HCT116 (cell line): ENCODE results near the gene BEST4. TPM values are rescaled to one million over a fixed set of nuclear protein-coding genes. Genes with fewer than 3 reads are reported as not detected.
"Not testable (repeated sequence)": the region's sequence is repeated elsewhere in the genome, so short reads cannot be mapped to it uniquely, and the experiment has no call there.

Experiments
- ATAC-seq: fragments of 200-7000 bp; cut with Tn5 transposase; 2 replicates; pipeline ENCODE4 v1.9.1; 2020; ENCODE audit warnings: mild to moderate bottlenecking, moderate library complexity
- BruUV-seq: library from RNA; stranded (reverse); fragments of 400-500 nt; replicated peaks from 2 replicates; lab custom pipeline; 2021; lab: Mats Ljungman, UMichigan
- CTCF ChIA-PET: fragments of 300-600 bp; sonication (Branson Sonifier 250); formaldehyde crosslinking; loops from one replicate; lab custom pipeline; 2021; ENCODE audit warnings: antibody characterized with exemption; lab: Charles Lee
- POLR2A ChIA-PET: fragments of 300-600, 350-600 bp; sonication (Branson Sonifier 250); formaldehyde crosslinking; loops from one replicate; lab custom pipeline; 2021; ENCODE audit warnings: antibody characterized with exemption; lab: Charles Lee
- RAD21 ChIA-PET, 2 experiments: fragments of 300-600 bp; sonication (Branson Sonifier 250); formaldehyde crosslinking; loops; one replicate each; lab custom pipeline; 2023; ENCODE audit warnings: low total read pairs in 2 of 2; ENCODE audit not compliant: uncharacterized antibody in 2 of 2, unreplicated experiment in 2 of 2, low non-redundant PET in 1 of 2; lab: Charles Lee
- DNase-seq: peaks from one replicate; pipeline ENCODE4 v3.0.0-alpha.2; 2010; ENCODE audit warnings: low read depth, low spot score
- H2AFZ ChIP-seq: fragments of 200-600 bp; shearing (Covaris generic), sonication (generic); 2 replicates; pipeline ENCODE4 v1.6.1; 2017; ENCODE audit warnings: low read depth, mixed run types, mixed read lengths, antibody characterized with exemption, low read length; ENCODE audit not compliant: poor library complexity, severe bottlenecking
- H3K27ac ChIP-seq: 2 replicates; pipeline ENCODE4 v1.5.1; 2012; ENCODE audit warnings: low read depth, low read length
- H3K27me3 ChIP-seq: fragments of 200-600 bp; sonication (generic); 2 replicates; pipeline ENCODE4 v1.6.1; 2016; ENCODE audit warnings: mixed run types, low read length, mixed read lengths; ENCODE audit not compliant: insufficient read depth
- H3K36me3 ChIP-seq, 2 experiments: fragments of 200-500 bp in 1 of 2; fragments of 200-600 bp in 1 of 2; sonication (Bioruptor generic) in 1 of 2; sonication (generic) in 1 of 2; 2 replicates each; pipeline versions ENCODE4 v1.5.1 to v1.6.1; 2014 to 2016; ENCODE audit warnings: low read length in 2 of 2, inconsistent platforms in 1 of 2, mixed read lengths in 1 of 2, mixed run types in 1 of 2; ENCODE audit not compliant: insufficient read depth in 2 of 2, control insufficient read depth in 1 of 2
- H3K4me1 ChIP-seq, 2 experiments: fragments of 200-600 bp in 1 of 2; sonication (generic) in 1 of 2; 2 replicates each; pipeline versions ENCODE4 v1.5.1 to v1.6.1; 2012 to 2017; ENCODE audit warnings: low read length in 2 of 2, inconsistent platforms in 1 of 2, mild to moderate bottlenecking in 1 of 2, mixed read lengths in 1 of 2, mixed run types in 1 of 2, moderate library complexity in 1 of 2; ENCODE audit not compliant: insufficient read depth in 2 of 2, control insufficient read depth in 1 of 2
- H3K4me2 ChIP-seq: fragments of 200-600 bp; sonication (generic); 2 replicates; pipeline ENCODE4 v1.6.1; 2017; ENCODE audit warnings: mixed run types, low read length, mixed read lengths
- H3K4me3 ChIP-seq, 2 experiments: fragments of 200-600 bp in 1 of 2; sonication (generic) in 1 of 2; replicated peaks in 1 of 2; 2 replicates each; pipeline ENCODE4 v1.5.1; 2011 to 2016; ENCODE audit warnings: low read length in 2 of 2, control low read depth in 1 of 2, low read depth in 1 of 2, mild to moderate bottlenecking in 1 of 2, mixed read lengths in 1 of 2, mixed run types in 1 of 2
- H3K79me2 ChIP-seq: fragments of 200-600 bp; sonication (generic); 2 replicates; pipeline ENCODE4 v1.6.1; 2017; ENCODE audit warnings: mild to moderate bottlenecking, mixed run types, low read length, moderate library complexity, mixed read lengths; ENCODE audit not compliant: insufficient read depth
- H3K9ac ChIP-seq: fragments of 200-600 bp; sonication (generic); 2 replicates; pipeline ENCODE4 v1.6.1; 2016; ENCODE audit warnings: low read length, mixed read lengths
- H3K9me2 ChIP-seq: fragments of 200-600 bp; sonication (generic), shearing (Covaris generic); 2 replicates; pipeline ENCODE4 v1.6.1; 2017; ENCODE audit warnings: mixed run types, mild to moderate bottlenecking, moderate library complexity; ENCODE audit not compliant: insufficient read depth
- H3K9me3 ChIP-seq, 2 experiments: fragments of 200-500 bp in 1 of 2; fragments of 200-600 bp in 1 of 2; sonication (Bioruptor generic) in 1 of 2; sonication (generic) in 1 of 2; 2 replicates each; pipeline ENCODE4 v1.6.1; 2014 to 2017; ENCODE audit warnings: low read length in 2 of 2, mixed read lengths in 2 of 2, inconsistent platforms in 1 of 2, low read depth in 1 of 2, mild to moderate bottlenecking in 1 of 2, mixed run types in 1 of 2, moderate library complexity in 1 of 2; ENCODE audit not compliant: control insufficient read depth in 1 of 2, insufficient read depth in 1 of 2
- H4K20me1 ChIP-seq: fragments of 200-600 bp; sonication (generic), shearing (Covaris generic); 2 replicates; pipeline ENCODE4 v1.6.1; 2017; ENCODE audit warnings: mixed run types, mild to moderate bottlenecking, moderate library complexity; ENCODE audit not compliant: insufficient read depth
- CBX3 ChIP-seq: IDR thresholded peaks from 2 replicates; pipeline ENCODE4 v1.6.1; 2012; ENCODE audit warnings: low read depth
- RAD21 ChIP-seq: IDR thresholded peaks from 2 replicates; pipeline ENCODE4 v1.6.1; 2012; ENCODE audit warnings: low read depth, mild to moderate bottlenecking
- SRF ChIP-seq: IDR thresholded peaks from 2 replicates; pipeline ENCODE4 v1.6.1; 2012; ENCODE audit warnings: low read depth
- TCF7L2 ChIP-seq: IDR thresholded peaks from 2 replicates; pipeline ENCODE4 v1.7.0; 2011; ENCODE audit warnings: borderline replicate concordance, inconsistent platforms; ENCODE audit not compliant: insufficient read depth, insufficient read length; ENCODE audit errors: extremely low read depth
- ZFX ChIP-seq: fragments of 450-650 bp; IDR thresholded peaks from 2 replicates; pipeline ENCODE4 v1.6.1; 2017
- intact Hi-C: fragments of 100-400 bp; cut with micrococcal nuclease; formaldehyde crosslinking; loops from 2 replicates; pipeline ENCODE4 v1.10.0; 2022
- total RNA-seq: library from RNA; stranded (reverse); gene quantifications from one replicate; pipeline ENCODE4 v1.2.1, GENCODE V29; 2021; ENCODE audit not compliant: unreplicated experiment
- TF ChIP-seq, protein P1 (sequence below), 3 experiments: fragments of 200-600 bp in 1 of 3; sonication (generic) in 1 of 3; IDR thresholded peaks in 2 of 3; conservative IDR thresholded peaks in 1 of 3; 2 replicates each; pipeline ENCODE4 v1.5.1; 2012 to 2017; ENCODE audit warnings: low read depth in 2 of 3, low read length in 2 of 3, antibody characterized with exemption in 1 of 3, borderline replicate concordance in 1 of 3, control low read depth in 1 of 3, mild to moderate bottlenecking in 1 of 3, mixed read lengths in 1 of 3, mixed run types in 1 of 3, moderate library complexity in 1 of 3; ENCODE audit not compliant: insufficient read depth in 1 of 3
- TF ChIP-seq, protein P2 (sequence below): IDR thresholded peaks from 2 replicates; pipeline ENCODE4 v1.6.1; 2012
- TF ChIP-seq, protein P3 (sequence below): IDR thresholded peaks from 2 replicates; pipeline ENCODE4 v1.6.1; 2011; ENCODE audit warnings: mild to moderate bottlenecking, low read length, moderate library complexity; ENCODE audit not compliant: insufficient replicate concordance; ENCODE audit errors: extremely low read depth

The BEST4 gene
- total RNA-seq, 1 experiment from 2014 or later: 0.52 TPM

DNA sequence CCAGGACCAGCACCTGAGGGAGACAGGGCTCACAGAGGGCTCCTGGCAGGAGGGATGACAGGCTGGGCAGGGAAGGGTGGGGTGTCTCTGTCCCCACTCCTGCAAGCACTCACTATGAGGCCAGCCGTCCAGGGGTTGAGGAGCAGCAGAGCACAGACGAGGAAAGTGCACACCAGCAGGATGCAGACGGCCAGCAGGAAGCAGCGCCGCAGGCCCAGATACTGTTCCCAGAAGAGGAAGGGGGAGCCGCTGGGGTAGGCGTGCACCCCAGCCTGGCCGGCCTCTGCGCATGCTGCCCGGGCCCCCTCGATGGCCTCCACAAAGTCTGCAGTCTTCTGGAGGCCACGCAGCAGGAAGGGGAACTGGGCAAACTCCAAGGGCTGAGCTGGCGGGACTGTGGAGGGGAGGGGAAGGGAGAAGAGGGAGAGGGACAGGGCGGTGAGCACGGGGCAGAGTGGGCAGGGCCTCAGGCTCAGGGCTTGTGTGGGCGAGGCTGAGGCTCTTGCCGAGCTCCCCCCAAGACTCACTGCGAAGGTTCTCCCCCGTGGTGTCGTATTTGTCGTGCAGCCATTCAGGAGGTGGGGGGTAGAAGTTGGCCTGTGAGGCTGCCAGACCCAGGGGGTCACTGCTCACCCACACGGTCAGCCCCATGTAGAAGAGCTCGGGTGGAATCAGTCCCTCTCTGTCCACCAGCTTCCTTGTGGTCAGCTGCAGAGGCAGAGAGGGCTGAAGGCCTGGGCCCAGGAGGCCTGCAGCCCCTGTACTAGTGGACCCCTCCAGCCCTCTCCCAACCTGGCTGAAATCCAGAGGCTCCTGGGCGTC, 38.6 kb upstream of the BEST4 start (continued):
- TF ChIP-seq, protein P1, sequence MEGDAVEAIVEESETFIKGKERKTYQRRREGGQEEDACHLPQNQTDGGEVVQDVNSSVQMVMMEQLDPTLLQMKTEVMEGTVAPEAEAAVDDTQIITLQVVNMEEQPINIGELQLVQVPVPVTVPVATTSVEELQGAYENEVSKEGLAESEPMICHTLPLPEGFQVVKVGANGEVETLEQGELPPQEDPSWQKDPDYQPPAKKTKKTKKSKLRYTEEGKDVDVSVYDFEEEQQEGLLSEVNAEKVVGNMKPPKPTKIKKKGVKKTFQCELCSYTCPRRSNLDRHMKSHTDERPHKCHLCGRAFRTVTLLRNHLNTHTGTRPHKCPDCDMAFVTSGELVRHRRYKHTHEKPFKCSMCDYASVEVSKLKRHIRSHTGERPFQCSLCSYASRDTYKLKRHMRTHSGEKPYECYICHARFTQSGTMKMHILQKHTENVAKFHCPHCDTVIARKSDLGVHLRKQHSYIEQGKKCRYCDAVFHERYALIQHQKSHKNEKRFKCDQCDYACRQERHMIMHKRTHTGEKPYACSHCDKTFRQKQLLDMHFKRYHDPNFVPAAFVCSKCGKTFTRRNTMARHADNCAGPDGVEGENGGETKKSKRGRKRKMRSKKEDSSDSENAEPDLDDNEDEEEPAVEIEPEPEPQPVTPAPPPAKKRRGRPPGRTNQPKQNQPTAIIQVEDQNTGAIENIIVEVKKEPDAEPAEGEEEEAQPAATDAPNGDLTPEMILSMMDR (IDR thresholded peaks at IDR 0.05 in 2 of 3, conservative IDR thresholded peaks at IDR 0.05 in 1 of 3; ENCODE audit: borderline replicate concordance in 1 of 3, insufficient read depth in 1 of 3, low read depth in 2 of 3, low read length in 2 of 3): no peak

DNA sequence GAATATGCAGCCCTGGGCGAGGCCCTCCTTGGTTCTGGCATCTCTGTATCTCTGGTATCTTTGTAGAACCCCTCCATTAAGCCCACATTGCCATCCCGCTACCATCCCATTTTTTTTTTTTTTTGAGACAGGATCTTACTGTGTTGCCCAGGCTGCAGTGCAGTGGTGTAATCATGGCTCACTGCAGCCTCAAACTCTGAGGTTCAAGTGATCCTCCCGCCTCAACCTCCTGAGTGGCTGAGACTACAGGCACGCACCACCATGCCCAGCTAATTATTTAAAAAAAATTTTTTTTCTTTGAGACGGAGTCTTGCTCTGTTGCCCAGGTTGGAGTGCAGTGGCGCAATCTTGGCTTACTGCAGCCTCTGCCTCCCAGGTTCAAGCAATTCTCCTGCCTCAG, 36.4 kb upstream of the BEST4 start:
- DNase-seq, H3K4me3 ChIP-seq, H2AFZ ChIP-seq, ATAC-seq, CTCF ChIA-PET, H3K27me3 ChIP-seq, H3K9me3 ChIP-seq, BruUV-seq, RAD21 ChIA-PET, H3K79me2 ChIP-seq, H4K20me1 ChIP-seq, H3K27ac ChIP-seq, H3K4me2 ChIP-seq, intact Hi-C loops, H3K36me3 ChIP-seq, H3K9ac ChIP-seq, H3K9me2 ChIP-seq: not testable (repeated sequence)
- POLR2A ChIA-PET: interaction anchor here (1.7 to 9.1 kb wide), 2 partner anchors 16 to 103 kb away, joined by 5 to 200 read pairs; partner anchors contain the start of genes BTBD19 and DYNLT4
- H3K4me1 ChIP-seq: peaks cover 0 to 13% of the 10 kb centered on the region in 2 experiments; a peak in 2 of 4 replicates

DNA sequence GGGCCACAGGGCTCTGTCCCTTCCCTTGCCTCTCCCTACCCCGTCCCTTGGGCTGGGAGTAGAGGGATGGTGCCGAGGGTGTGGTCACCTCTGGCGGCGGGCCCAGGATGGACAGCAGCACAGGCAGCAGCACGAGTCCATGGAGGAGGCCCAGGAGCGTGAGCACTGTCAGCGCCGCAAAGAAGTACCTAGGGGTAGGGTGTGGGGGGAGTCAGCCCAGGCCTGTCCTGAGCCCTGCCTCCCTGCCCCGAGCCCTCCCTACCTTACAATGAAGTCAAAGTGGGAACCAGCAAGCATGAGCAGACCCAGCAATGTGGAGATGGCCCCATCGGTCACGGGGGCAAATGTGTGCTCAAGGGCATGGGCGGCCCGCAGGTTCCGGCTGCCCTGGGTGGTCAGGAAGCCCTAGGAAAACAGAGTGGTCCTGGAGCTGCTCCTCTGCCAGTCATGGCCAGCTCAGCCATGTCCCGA, 35.0 kb upstream of the BEST4 start:
- ChIA-PET RAD21 (no interaction called here), POLR2A (interaction anchor here (0.6 to 9.1 kb wide), 5 partner anchors 15 to 480 kb away, joined by 3 to 200 read pairs (median 4); partner anchors contain the start of genes BTBD19, DYNLT4 and UROD)
- no peaks in the 10 kb centered on the region for H3K9me3 ChIP-seq
- TF ChIP-seq ZFX: no peak
- no peak for TF ChIP-seq SRF
- TF ChIP-seq, protein P2, sequence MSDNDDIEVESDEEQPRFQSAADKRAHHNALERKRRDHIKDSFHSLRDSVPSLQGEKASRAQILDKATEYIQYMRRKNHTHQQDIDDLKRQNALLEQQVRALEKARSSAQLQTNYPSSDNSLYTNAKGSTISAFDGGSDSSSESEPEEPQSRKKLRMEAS: no peak
- TF ChIP-seq, protein P3, sequence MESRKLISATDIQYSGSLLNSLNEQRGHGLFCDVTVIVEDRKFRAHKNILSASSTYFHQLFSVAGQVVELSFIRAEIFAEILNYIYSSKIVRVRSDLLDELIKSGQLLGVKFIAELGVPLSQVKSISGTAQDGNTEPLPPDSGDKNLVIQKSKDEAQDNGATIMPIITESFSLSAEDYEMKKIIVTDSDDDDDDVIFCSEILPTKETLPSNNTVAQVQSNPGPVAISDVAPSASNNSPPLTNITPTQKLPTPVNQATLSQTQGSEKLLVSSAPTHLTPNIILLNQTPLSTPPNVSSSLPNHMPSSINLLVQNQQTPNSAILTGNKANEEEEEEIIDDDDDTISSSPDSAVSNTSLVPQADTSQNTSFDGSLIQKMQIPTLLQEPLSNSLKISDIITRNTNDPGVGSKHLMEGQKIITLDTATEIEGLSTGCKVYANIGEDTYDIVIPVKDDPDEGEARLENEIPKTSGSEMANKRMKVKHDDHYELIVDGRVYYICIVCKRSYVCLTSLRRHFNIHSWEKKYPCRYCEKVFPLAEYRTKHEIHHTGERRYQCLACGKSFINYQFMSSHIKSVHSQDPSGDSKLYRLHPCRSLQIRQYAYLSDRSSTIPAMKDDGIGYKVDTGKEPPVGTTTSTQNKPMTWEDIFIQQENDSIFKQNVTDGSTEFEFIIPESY: no peak
- TF ChIP-seq CBX3: no peak
- no peak for TF ChIP-seq RAD21
- no peak for TF ChIP-seq TCF7L2
- TF ChIP-seq, all 23 proteins: peak for 0
- intact Hi-C loops: no loop called here
- Histone ChIP-seq H3K27me3 (no peaks in the 10 kb centered on the region), H4K20me1 (no peaks in the 10 kb centered on the region), H3K4me3 (no peak overlapping the region), H3K9me2 (no peaks in the 10 kb centered on the region), H3K4me2 (no peak overlapping the region), H3K79me2 (no peaks in the 10 kb centered on the region), H3K36me3 (no peaks in the 10 kb centered on the region), H2AFZ (no peak overlapping the region), H3K4me1 (peaks cover 10 to 26% of the 10 kb centered on the region in 2 experiments), H3K27ac (no peak overlapping the region), H3K9ac (no peak overlapping the region)
- CTCF ChIA-PET: no interaction called here
- BruUV-seq: no TSS peak
- no peak for ATAC-seq
- DNase-seq: no peak
